Spleen (tissue), 11 donors: ENCODE results near the gene TSC22D1. TPM values are rescaled to one million over a fixed set of nuclear protein-coding genes. Genes with fewer than 3 reads are reported as not detected.

Source experiments
- DNase-seq: peaks from one replicate; pipeline ENCODE4 v3.0.0-alpha.2; 2020
- H3K27ac ChIP-seq, 8 donors: fragments of 200-600 bp; sonication (generic) in 7 of 8; 1 replicate in 4 of 8; 2 replicates in 4 of 8; pipeline versions ENCODE4 v1.5.0 to v1.8.0; 2016 to 2021; ENCODE audit warnings: inconsistent platforms in 4 of 8, mild to moderate bottlenecking in 4 of 8, moderate library complexity in 1 of 8
- H3K27me3 ChIP-seq, 7 donors: fragments of 200-600 bp; sonication (generic) in 6 of 7; replicated peaks in 1 of 7; 1 replicate in 4 of 7; 2 replicates in 3 of 7; pipeline versions ENCODE4 v1.5.0 to v1.8.0; 2016 to 2021; ENCODE audit warnings: inconsistent platforms in 3 of 7, mild to moderate bottlenecking in 1 of 7
- H3K36me3 ChIP-seq, 6 donors: fragments of 200-600 bp; sonication (generic) in 5 of 6; 1 replicate in 4 of 6; 2 replicates in 2 of 6; pipeline versions ENCODE4 v1.5.0 to v1.8.0; 2016 to 2021; ENCODE audit warnings: inconsistent platforms in 2 of 6
- H3K4me1 ChIP-seq, 6 donors: fragments of 200-600 bp; sonication (generic) in 5 of 6; 1 replicate in 3 of 6; 2 replicates in 3 of 6; pipeline versions ENCODE4 v1.5.0 to v1.8.0; 2016 to 2021; ENCODE audit warnings: inconsistent platforms in 3 of 6
- H3K4me3 ChIP-seq, 8 donors: fragments of 200-600 bp; sonication (generic) in 7 of 8; 1 replicate in 4 of 8; 2 replicates in 4 of 8; pipeline versions ENCODE4 v1.5.0 to v1.8.0; 2016 to 2021; ENCODE audit warnings: inconsistent platforms in 4 of 8, mild to moderate bottlenecking in 4 of 8, moderate library complexity in 2 of 8
- H3K9me3 ChIP-seq, 8 donors: fragments of 200-600 bp; sonication (generic) in 7 of 8; 1 replicate in 4 of 8; 2 replicates in 4 of 8; pipeline versions ENCODE4 v1.5.0 to v1.8.0; 2016 to 2021; ENCODE audit warnings: inconsistent platforms in 4 of 8
- CTCF ChIP-seq, 11 experiments: fragments of 200-600 bp in 7 of 11; fragments of 450-650 bp in 4 of 11; sonication (generic) in 4 of 11; IDR thresholded peaks in 8 of 11; conservative IDR thresholded peaks in 3 of 11; 1 replicate in 7 of 11; 2 replicates in 4 of 11; pipeline versions ENCODE4 v1.4.0 to v1.8.0; 2016 to 2021; ENCODE audit warnings: antibody characterized with exemption in 11 of 11, inconsistent platforms in 4 of 11, mild to moderate bottlenecking in 1 of 11
- POLR2A ChIP-seq, 3 donors: fragments of 450-650 bp; IDR thresholded peaks; one replicate each; pipeline ENCODE4 v1.5.1; 2017; ENCODE audit warnings: antibody characterized with exemption in 3 of 3, mild to moderate bottlenecking in 1 of 3
- POLR2AphosphoS5 ChIP-seq, 3 donors: sonication (generic); formaldehyde crosslinking; IDR thresholded peaks; one replicate each; pipeline ENCODE4 v1.5.1; 2017; ENCODE audit warnings: antibody characterized with exemption in 3 of 3
- WGBS, 5 donors: extraction: QIAGEN DNeasy Blood & Tissue Kit in 3 of 5; methylation state at CpG; one replicate each; pipeline versions ENCODE4 v1.1.5 to v1.1.7; 2013 to 2018; 5-methylcytosine and 5-hydroxymethylcytosine counted together
- intact Hi-C: fragments of 100-400 bp; cut with DNase I; formaldehyde crosslinking; loops from one replicate; pipeline ENCODE4 v1.15.0; 2023; ENCODE audit warnings: low total_unique reads
- polyA plus RNA-seq, 3 donors: library from polyadenylated mRNA; stranded (reverse); fragments of 200-250 nt; gene quantifications; one replicate each; pipeline ENCODE4 v1.2.1, GENCODE V29; 2013
- total RNA-seq, 7 donors: library from RNA; depleted of rRNA in 3 of 7; stranded (reverse); fragments of >200 nt in 3 of 7; fragmentation: NEBNext Ultra II Directional in 4 of 7; extraction: Animal tissue kit (Norgen Biotek cat#: 25700) in 4 of 7; gene quantifications; one replicate each; pipeline versions ENCODE4 v1.1.0 to v1.2.1, GENCODE V29; 2016 to 2021
- donor health status: healthy with polysubstance abuse.
- donor health status: DM: no; HTN: no; CAD: no; lungs with moderate emphysema.
- donor health status: DM: no; HTN: no; CAD: no.
- donor health status: Bipolar disorder and iron deficiency.
- donor health status: healthy.
- donor health status: DM: no; HTN: no; CAD: no.
- donor health status: DM: yes; HTN: yes; CAD: no.

Gene TSC22D1
- total and polyA plus RNA-seq, 10 donors, result 14.3 to 66.3 (median 42.6) TPM

- Histone ChIP-seq H3K4me3 (no peak overlapping the region), H3K4me1 (peaks cover 0 to 13% (median 0%) of the 10 kb centered on the region in 6 donors), H3K27me3 (peaks cover 0 to 9% (median 0%) of the 10 kb centered on the region in 7 donors), H3K36me3 (no peaks in the 10 kb centered on the region), H3K27ac (no peak overlapping the region), H3K9me3 (no peaks in the 10 kb centered on the region)
- no peak for DNase-seq
- TF ChIP-seq POLR2A (IDR thresholded peaks at IDR 0.05) (no peak), POLR2AphosphoS5 (IDR thresholded peaks at IDR 0.05) (no peak), CTCF (IDR thresholded peaks at IDR 0.05 in 8 of 11, conservative IDR thresholded peaks at IDR 0.05 in 3 of 11) (no peak)
- intact Hi-C loops, result no loop called here
- 45 to 73% (median 56%) methylated on average over 2 of the region's 2 CpGs for WGBS, 5 donors
Measured at GRCh38 chr13:44411841-44412240, 164.3 kb downstream of the TSC22D1 start.

- Histone ChIP-seq H3K36me3 (no peaks in the 10 kb centered on the region), H3K27me3 (peaks cover 0 to 19% (median 0%) of the 10 kb centered on the region in 7 donors), H3K4me3 (no peak overlapping the region), H3K9me3 (no peaks in the 10 kb centered on the region), H3K4me1 (peaks cover 0 to 17% (median 2%) of the 10 kb centered on the region in 6 donors), H3K27ac (no peak overlapping the region)
- DNase-seq, result peak; percentile 36
- intact Hi-C loops, result no loop called here
- WGBS, 5 donors, result 73 to 84% (median 82%) methylated on average over 6 of the region's 6 CpGs
- TF ChIP-seq CTCF (IDR thresholded peaks at IDR 0.05 in 8 of 11, conservative IDR thresholded peaks at IDR 0.05 in 3 of 11) (no peak), POLR2A (IDR thresholded peaks at IDR 0.05) (no peak), POLR2AphosphoS5 (IDR thresholded peaks at IDR 0.05) (no peak)
Measured at GRCh38 chr13:44410328-44410859, 165.7 kb downstream of the TSC22D1 start.

- DNase-seq, result no peak
- intact Hi-C loops, result no loop called here
- WGBS, 5 donors, result 57 to 77% (median 67%) methylated on average over 4 of the region's 4 CpGs
- no peak overlapping the region for H3K4me3 ChIP-seq
- H3K4me1 ChIP-seq, result peaks cover 0 to 17% (median 2%) of the 10 kb centered on the region in 6 donors
- H3K36me3 ChIP-seq, result no peaks in the 10 kb centered on the region
- peaks cover 0 to 25% (median 0%) of the 10 kb centered on the region in 7 donors for H3K27me3 ChIP-seq
- TF ChIP-seq POLR2A (IDR thresholded peaks at IDR 0.05), result no peak
- no peaks in the 10 kb centered on the region for H3K9me3 ChIP-seq
- no peak overlapping the region for H3K27ac ChIP-seq
Measured at GRCh38 chr13:44409595-44409994, 166.5 kb downstream of the TSC22D1 start.

GRCh38 chr13:44407891-44408290 lies 168.2 kb downstream of the TSC22D1 start:
- peaks cover 0 to 34% (median 0%) of the 10 kb centered on the region in 7 donors for H3K27me3 ChIP-seq
- intact Hi-C loops, result no loop called here
- TF ChIP-seq CTCF (IDR thresholded peaks at IDR 0.05 in 8 of 11, conservative IDR thresholded peaks at IDR 0.05 in 3 of 11) (no peak), POLR2AphosphoS5 (IDR thresholded peaks at IDR 0.05) (no peak), POLR2A (IDR thresholded peaks at IDR 0.05) (no peak)
- H3K9me3 ChIP-seq, result no peaks in the 10 kb centered on the region
- H3K4me3 ChIP-seq, result no peak overlapping the region
- 91 to 97% (median 95%) methylated on average over 7 of the region's 7 CpGs for WGBS, 5 donors
- H3K36me3 ChIP-seq, result no peaks in the 10 kb centered on the region
- peaks cover 0 to 16% (median 2%) of the 10 kb centered on the region in 6 donors for H3K4me1 ChIP-seq
- no peak overlapping the region for H3K27ac ChIP-seq
- DNase-seq, result no peak
